K562 (cell line): Measurements from ENCODE around the gene SAMD4A. TPM values are rescaled to one million over a fixed set of nuclear protein-coding genes. Genes with fewer than 3 reads are reported as not detected.
A peak's percentile ranks its signal among the peaks of the same experiment; 100 is the strongest.

Experiments used
- ATAC-seq: fragments of 200-7000 bp; cut with Tn5 transposase; 3 replicates; pipeline ENCODE4 v1.9.1; 2020; ENCODE audit warnings: moderate library complexity
- BruUV-seq: library from RNA; stranded (reverse); fragments of 400-500 nt; replicated peaks from 2 replicates; lab custom pipeline; 2021; lab: Mats Ljungman, UMichigan
- CTCF ChIA-PET: fragments of 300-600 bp; formaldehyde crosslinking; extraction: SDS; loops from one replicate; lab custom pipeline; 2021; ENCODE audit warnings: low intra/inter-chr PET ratio; lab: Yijun Ruan, JAX
- POLR2A ChIA-PET: fragments of 300-600, 350-650 bp; sonication (Branson Sonifier 250); formaldehyde crosslinking; extraction: SDS; loops from one replicate; lab custom pipeline; 2021; ENCODE audit warnings: antibody characterized with exemption, inconsistent platforms; lab: Yijun Ruan, JAX
- DNase-seq, 4 experiments: peaks; one replicate each; pipeline versions ENCODE4 v3.0.0 to v3.0.0-alpha.2; 2011 to 2018; ENCODE audit warnings: low spot score in 3 of 4, mixed read lengths in 3 of 4; ENCODE audit errors: extremely low read depth in 1 of 4
- FAIRE-seq: peaks from 2 replicates; lab custom pipeline; 2011; peaks lifted over from hg19 to GRCh38; lab: Jason Lieb, UNC
- H2AFZ ChIP-seq: 2 replicates; pipeline ENCODE4 v1.6.0; 2011; ENCODE audit warnings: low read depth, low read length, control low read depth, inconsistent platforms
- H3K27ac ChIP-seq: fragments of 200-600 bp; 3 replicates; pipeline ENCODE4 v1.8.0; 2011; ENCODE audit warnings: low read depth, mild to moderate bottlenecking, control low read depth, inconsistent platforms, low read length, moderate library complexity, mixed read lengths; ENCODE audit errors: extremely low read depth
- H3K27me3 ChIP-seq, 2 experiments: fragments of 300-600 bp in 1 of 2; 2 replicates in 1 of 2; 3 replicates in 1 of 2; pipeline versions ENCODE4 v1.6.0 to v1.8.0; 2011; ENCODE audit warnings: inconsistent platforms in 2 of 2, low read length in 2 of 2, mild to moderate bottlenecking in 1 of 2, mixed read lengths in 1 of 2, moderate library complexity in 1 of 2; ENCODE audit not compliant: control insufficient read depth in 2 of 2, insufficient read depth in 2 of 2
- H3K36me3 ChIP-seq: fragments of 300-600 bp; 3 replicates; pipeline ENCODE4 v1.8.0; 2011; ENCODE audit warnings: mild to moderate bottlenecking, low read length, inconsistent platforms; ENCODE audit not compliant: control insufficient read depth, insufficient read depth
- H3K4me1 ChIP-seq, 2 experiments: fragments of 200-600 bp in 1 of 2; replicated peaks in 1 of 2; 2 replicates in 1 of 2; 3 replicates in 1 of 2; pipeline versions ENCODE4 v1.5.1 to v1.8.0; 2011; ENCODE audit warnings: inconsistent platforms in 2 of 2, low read length in 2 of 2, mild to moderate bottlenecking in 1 of 2, mixed read lengths in 1 of 2, moderate library complexity in 1 of 2; ENCODE audit not compliant: control insufficient read depth in 2 of 2, insufficient read depth in 2 of 2
- H3K4me2 ChIP-seq: 2 replicates; pipeline ENCODE4 v1.6.1; 2011; ENCODE audit warnings: low read length, control low read depth, inconsistent platforms, mixed read lengths; ENCODE audit not compliant: insufficient read depth
- H3K4me3 ChIP-seq: fragments of 200-600 bp; sonication (generic), shearing (Covaris generic); 2 replicates; pipeline ENCODE4 v1.5.1; 2016; ENCODE audit warnings: control low read depth, inconsistent platforms
- H3K79me2 ChIP-seq: fragments of 200-600 bp; 3 replicates; pipeline ENCODE4 v1.8.0; 2011; ENCODE audit warnings: low read length, inconsistent platforms; ENCODE audit not compliant: control insufficient read depth, insufficient read depth
- H3K9ac ChIP-seq, 2 experiments: 2 replicates each; pipeline versions ENCODE4 v1.6.0 to v1.6.1; 2011; ENCODE audit warnings: low read depth in 2 of 2, low read length in 2 of 2, control low read depth in 1 of 2, inconsistent platforms in 1 of 2, mild to moderate bottlenecking in 1 of 2, mixed read lengths in 1 of 2; ENCODE audit not compliant: insufficient read depth in 1 of 2
- H3K9me1 ChIP-seq: one replicate; pipeline ENCODE4 v1.6.0; 2011; ENCODE audit warnings: inconsistent platforms, mild to moderate bottlenecking, low read length, moderate library complexity; ENCODE audit not compliant: control insufficient read depth, insufficient read depth
- H3K9me3 ChIP-seq: replicated peaks from 2 replicates; pipeline ENCODE4 v1.5.1; 2011; ENCODE audit warnings: low read depth, low read length, inconsistent platforms; ENCODE audit not compliant: control insufficient read depth, insufficient read depth
- H4K20me1 ChIP-seq: replicated peaks from 2 replicates; pipeline ENCODE4 v1.6.1; 2011; ENCODE audit warnings: low read length, inconsistent platforms, mixed read lengths; ENCODE audit not compliant: control insufficient read depth, insufficient read depth
- ATF3 ChIP-seq, 2 experiments: fragments of 450-650 bp in 1 of 2; sonication (generic) in 1 of 2; formaldehyde crosslinking in 1 of 2; IDR thresholded peaks in 1 of 2; conservative IDR thresholded peaks in 1 of 2; 2 replicates each; pipeline versions ENCODE4 v1.6.1 to v1.8.1; 2016 to 2023; ENCODE audit warnings: mild to moderate bottlenecking in 2 of 2, moderate library complexity in 2 of 2, inconsistent platforms in 1 of 2, missing genetic modification reagents in 1 of 2
- CC2D1A ChIP-seq: fragments of 450-650 bp; IDR thresholded peaks from 2 replicates; pipeline ENCODE4 v1.6.1; 2017; ENCODE audit warnings: mild to moderate bottlenecking
- CTBP1 ChIP-seq: fragments of 450-650 bp; IDR thresholded peaks from 2 replicates; pipeline ENCODE4 v1.6.1; 2016; ENCODE audit warnings: borderline replicate concordance
- JUN ChIP-seq, 2 experiments: sonication (generic) in 1 of 2; formaldehyde crosslinking in 1 of 2; IDR thresholded peaks; 2 replicates each; pipeline versions ENCODE4 v1.6.1 to v1.8.0; 2012 to 2022; ENCODE audit warnings: borderline replicate concordance in 2 of 2, mild to moderate bottlenecking in 2 of 2, improper control_type of control experiment in 1 of 2, low read depth in 1 of 2, low read length in 1 of 2, missing genetic modification reagents in 1 of 2
- MAX ChIP-seq: sonication (generic); formaldehyde crosslinking; IDR thresholded peaks from 2 replicates; pipeline ENCODE4 v1.9.0; 2022; ENCODE audit warnings: mild to moderate bottlenecking, missing genetic modification reagents
- REST ChIP-seq, 2 experiments: fragments of 450-650 bp; formaldehyde crosslinking in 1 of 2; IDR thresholded peaks; 2 replicates each; pipeline versions ENCODE4 v1.4.0 to v1.6.1; 2014 to 2020; ENCODE audit warnings: mild to moderate bottlenecking in 2 of 2, borderline replicate concordance in 1 of 2, low read depth in 1 of 2
- RFX1 ChIP-seq: fragments of 450-650 bp; IDR thresholded peaks from 2 replicates; pipeline ENCODE4 v1.6.1; 2016; ENCODE audit warnings: mild to moderate bottlenecking, moderate library complexity
- ZNF584 ChIP-seq: fragments of 200-800 bp; sonication (Bioruptor generic); IDR thresholded peaks from 2 replicates; pipeline ENCODE4 v1.6.1; 2016; ENCODE audit warnings: low read depth, mild to moderate bottlenecking, missing genetic modification characterization, missing compliant biosample characterization
- WGBS: fragments of 100-300 bp; shearing (Covaris generic); methylation state at CpG from one replicate; pipeline ENCODE4 v1.1.6; 2016; ENCODE audit warnings: low coverage, mixed read lengths; ENCODE audit not compliant: insufficient coverage; ENCODE audit errors: missing lambda C conversion rate; 5-methylcytosine and 5-hydroxymethylcytosine counted together
- in situ Hi-C: fragments of 300-500 bp; cut with MboI; formaldehyde crosslinking; loops from 4 replicates; pipeline ENCODE4 v1.15.0; 2018; ENCODE audit warnings: inconsistent platforms, mixed read lengths
- intact Hi-C: fragments of 100-400 bp; cut with micrococcal nuclease; formaldehyde crosslinking; loops from 2 replicates; pipeline ENCODE4 v1.14.2; 2022
- polyA plus RNA-seq, 8 experiments: library from polyadenylated mRNA; depleted of rRNA in 4 of 8; stranded (reverse) in 5 of 8; unstranded in 3 of 8; fragments of >200 nt; fragmentation: Nextera tagmentation in 2 of 8; fragmentation: Illumina TruSeq in 1 of 8; extraction: Ambion mirVana in 2 of 8; extraction: Trizol in 1 of 8; gene quantifications; 2 replicates each; pipeline versions ENCODE4 v1.2.1 to v1.2.3, GENCODE V29; 2011 to 2014; ENCODE audit warnings: inconsistent platforms in 1 of 8, missing spikeins in 1 of 8
- total RNA-seq, 7 experiments: library from RNA; depleted of rRNA in 6 of 7; stranded (reverse); fragments of >200 nt in 6 of 7; fragmentation: Illumina TruSeq in 2 of 7; extraction: Trizol in 2 of 7; gene quantifications; 2 replicates each; pipeline versions ENCODE4 v1.2.1 to v1.2.3, GENCODE V29; 2011 to 2021; ENCODE audit warnings: low replicate concordance in 1 of 7

Gene SAMD4A
- total and polyA plus RNA-seq, 9 of the 15 experiments (the other 6 are each of a cell fraction or from before 2014, with no cell fraction given) = 0.66 to 6.8 (median 3.3) TPM

GRCh38 chr14:54818201-54819133, 251.5 kb downstream of the SAMD4A start:
- intact Hi-C loops = no loop called here
- TF ChIP-seq REST (IDR thresholded peaks at IDR 0.05; ENCODE audit: borderline replicate concordance) (peak; percentile 22; the same call in 1 of the 2 replicates), REST (CRISPR knock-in tag; IDR thresholded peaks at IDR 0.05; ENCODE audit: low read depth) (no peak), JUN (IDR thresholded peaks at IDR 0.05; ENCODE audit: borderline replicate concordance, low read depth, low read length) (peak; percentile 69; the same call in 1 of the 2 replicates), JUN (CRISPR knock-in tag; IDR thresholded peaks at IDR 0.05; ENCODE audit: borderline replicate concordance) (no peak), MAX (CRISPR knock-in tag) (no peak), ZNF584 (CRISPR knock-in tag) (peak; percentile 32; the same call in 1 of the 2 replicates), ATF3 (IDR thresholded peaks at IDR 0.05) (peak; percentile 68), ATF3 (CRISPR knock-in tag; conservative IDR thresholded peaks at IDR 0.05) (no peak), RFX1 (peak; percentile 15; the same call in 1 of the 2 replicates), CTBP1 (peak; percentile 44; the same call in 1 of the 2 replicates), CC2D1A (no peak)

More at GRCh38 chr14:54818201-54819133, 251.5 kb downstream of the SAMD4A start:
- ATAC-seq (peak; percentile 80), FAIRE-seq (peak; percentile 19), DNase-seq (peak; percentile 23 to 58 (median 30))
- Histone ChIP-seq H3K9ac (no peak overlapping the region), H3K79me2 (no peaks in the 10 kb centered on the region), H2AFZ (no peak overlapping the region), H3K4me1 (no peaks in the 10 kb centered on the region; a peak in 1 of 5 replicates), H3K9me3 (no peaks in the 10 kb centered on the region), H3K4me3 (no peak overlapping the region), H3K4me2 (no peak overlapping the region; the same call in 1 of the 2 replicates), H3K9me1 (no peaks in the 10 kb centered on the region), H4K20me1 (no peaks in the 10 kb centered on the region), H3K27me3 (peaks cover 5 to 21% of the 10 kb centered on the region in 2 experiments; a peak in 4 of 5 replicates), H3K27ac (no peak overlapping the region), H3K36me3 (no peaks in the 10 kb centered on the region)
- POLR2A ChIA-PET = interaction anchor here (0.9 to 1.2 kb wide), 2 partner anchors 10 to 156 kb away, joined by 3 read pairs; no protein-coding TSS in a partner anchor
- 1% methylated on average over 13 of the region's 14 CpGs for WGBS
- in situ Hi-C loops = no loop called here
- CTCF ChIA-PET = no interaction called here
- BruUV-seq = no TSS peak
